GM12873 (cell line): ENCODE data around the gene MSH2.

Experiments
- CTCF ChIP-seq: IDR thresholded peaks from 2 replicates; pipeline ENCODE4 v1.5.1; 2012; ENCODE audit warnings: low read depth, mild to moderate bottlenecking, moderate library complexity, low read length, control low read depth; ENCODE audit not compliant: insufficient read depth; ENCODE audit errors: missing control alignments

MSH2 gene

GRCh38 chr2:47402805-47403608, at the start of gene MSH2:
MSH2 (plus strand) TSS chr2:47403156; CDS start chr2:47403192, 36 bp downstream.
- no peak for TF ChIP-seq CTCF

- TF ChIP-seq CTCF: no peak
Measured at GRCh38 chr2:47354013-47354847, 48.7 kb upstream of the MSH2 start.

- TF ChIP-seq CTCF: no peak
Measured at GRCh38 chr2:47354848-47355204, 48.1 kb upstream of the MSH2 start.

GRCh38 chr2:47357483-47357882, 45.5 kb upstream of the MSH2 start:
- TF ChIP-seq CTCF: no peak

GRCh38 chr2:47359375-47359868, 43.5 kb upstream of the MSH2 start:
- no peak for TF ChIP-seq CTCF

- TF ChIP-seq CTCF: no peak
Measured at GRCh38 chr2:47360283-47360682, 42.7 kb upstream of the MSH2 start.

- no peak for TF ChIP-seq CTCF
Measured at GRCh38 chr2:47360927-47361326, 42.0 kb upstream of the MSH2 start.
